Upper lobe of left lung (tissue), 4 donors: ENCODE measurements around the gene COA8.

Experiments used
- CTCF ChIP-seq, 6 experiments: fragments of 450-650 bp in 4 of 6; fragments of 200-600 bp in 2 of 6; sonication (generic) in 2 of 6; IDR thresholded peaks; one replicate each; pipeline ENCODE4 v1.5.1; 2016 to 2019; ENCODE audit warnings: antibody characterized with exemption in 6 of 6
- EP300 ChIP-seq, 4 donors: sonication (generic); formaldehyde crosslinking; IDR thresholded peaks; one replicate each; pipeline ENCODE4 v1.5.1; 2017; ENCODE audit warnings: antibody characterized with exemption in 4 of 4, control low read depth in 2 of 4
- POLR2A ChIP-seq, 4 donors: fragments of 450-650 bp; IDR thresholded peaks; one replicate each; pipeline ENCODE4 v1.5.1; 2016 to 2017; ENCODE audit warnings: antibody characterized with exemption in 4 of 4, mild to moderate bottlenecking in 2 of 4
- POLR2AphosphoS5 ChIP-seq, 2 donors: sonication (generic); formaldehyde crosslinking; IDR thresholded peaks; one replicate each; pipeline ENCODE4 v1.5.1; 2017; ENCODE audit warnings: antibody characterized with exemption in 2 of 2

- TF ChIP-seq CTCF (IDR thresholded peaks at IDR 0.05) (no peak), EP300 (IDR thresholded peaks at IDR 0.05) (no peak), POLR2AphosphoS5 (IDR thresholded peaks at IDR 0.05) (no peak), POLR2A (IDR thresholded peaks at IDR 0.05) (no peak)
These were observed 60.5 kb downstream of the COA8 start for GRCh38 chr14:103623308-103623707.
